Endothelial cell of umbilical vein (primary cell): ENCODE results near the gene SHISA7. TPM values are rescaled to one million over a fixed set of nuclear protein-coding genes. Genes with fewer than 3 reads are reported as not detected.

Experiments
- BruUV-seq: library from RNA; stranded (reverse); fragments of 400-500 nt; replicated peaks from 2 replicates; lab custom pipeline; 2021; lab: Mats Ljungman, UMichigan
- CTCF ChIA-PET: fragments of 300-600, 350-600 bp; sonication (Branson Sonifier 250); formaldehyde crosslinking; loops from one replicate; lab custom pipeline; 2021; ENCODE audit warnings: antibody characterized with exemption, inconsistent platforms; lab: Charles Lee
- POLR2A ChIA-PET: fragments of 300-600, 350-600 bp; sonication (Branson Sonifier 250); formaldehyde crosslinking; loops from one replicate; lab custom pipeline; 2021; ENCODE audit warnings: antibody characterized with exemption, inconsistent platforms; lab: Charles Lee
- DNase-seq: peaks from one replicate; pipeline ENCODE4 v3.0.0-alpha.2; 2011; ENCODE audit warnings: low read depth, low spot score
- FAIRE-seq: peaks from 2 replicates; lab custom pipeline; 2011; peaks lifted over from hg19 to GRCh38; lab: Jason Lieb, UNC
- H2AFZ ChIP-seq: 2 replicates; pipeline ENCODE4 v1.6.0; 2012; ENCODE audit warnings: low read depth, low read length, control low read depth, inconsistent platforms
- H3K27ac ChIP-seq: 2 replicates; pipeline ENCODE4 v1.5.1; 2011; ENCODE audit warnings: low read depth, mild to moderate bottlenecking, control low read depth, low read length, moderate library complexity; ENCODE audit not compliant: insufficient read depth
- H3K27me3 ChIP-seq, 2 experiments: 2 replicates each; pipeline versions ENCODE4 v1.6.0 to v1.6.1; 2011; ENCODE audit warnings: low read length in 2 of 2, mixed read lengths in 1 of 2; ENCODE audit not compliant: control insufficient read depth in 2 of 2, insufficient read depth in 2 of 2
- H3K36me3 ChIP-seq, 2 experiments: 2 replicates in 1 of 2; 3 replicates in 1 of 2; pipeline ENCODE4 v1.5.1; 2011; ENCODE audit warnings: low read length in 2 of 2, mild to moderate bottlenecking in 1 of 2, moderate library complexity in 1 of 2; ENCODE audit not compliant: control insufficient read depth in 2 of 2, insufficient read depth in 2 of 2; ENCODE audit errors: extremely low read depth in 1 of 2
- H3K4me1 ChIP-seq: 3 replicates; pipeline ENCODE4 v1.5.1; 2011; ENCODE audit warnings: mild to moderate bottlenecking, low read length; ENCODE audit not compliant: control insufficient read depth, insufficient read depth; ENCODE audit errors: extremely low read depth
- H3K4me2 ChIP-seq: 2 replicates; pipeline ENCODE4 v1.6.1; 2011; ENCODE audit warnings: low read length, control low read depth, mixed read lengths; ENCODE audit not compliant: insufficient read depth
- H3K4me3 ChIP-seq, 3 experiments: fragments of 200-600 bp in 1 of 3; sonication (generic), shearing (Covaris generic) in 1 of 3; replicated peaks in 1 of 3; 2 replicates each; pipeline ENCODE4 v1.5.1; 2011 to 2016; ENCODE audit warnings: control low read depth in 3 of 3, low read length in 3 of 3, mild to moderate bottlenecking in 2 of 3, inconsistent platforms in 1 of 3, low read depth in 1 of 3, moderate library complexity in 1 of 3; ENCODE audit not compliant: insufficient read depth in 1 of 3
- H3K79me2 ChIP-seq: 2 replicates; pipeline ENCODE4 v1.6.0; 2012; ENCODE audit warnings: low read length, inconsistent platforms; ENCODE audit not compliant: control insufficient read depth, insufficient read depth
- H3K9ac ChIP-seq: replicated peaks from 2 replicates; pipeline ENCODE3; 2011; ENCODE audit warnings: low read length, control low read depth; ENCODE audit not compliant: insufficient read depth; ENCODE audit errors: extremely low read depth
- H3K9me1 ChIP-seq: replicated peaks from 3 replicates; pipeline ENCODE4 v1.6.0; 2011; ENCODE audit warnings: mild to moderate bottlenecking, low read length; ENCODE audit not compliant: control insufficient read depth, insufficient read depth; ENCODE audit errors: extremely low read depth
- H3K9me3 ChIP-seq: replicated peaks from 2 replicates; pipeline ENCODE4 v1.5.1; 2012; ENCODE audit warnings: low read length, inconsistent platforms; ENCODE audit not compliant: control insufficient read depth, insufficient read depth
- H4K20me1 ChIP-seq: replicated peaks from 2 replicates; pipeline ENCODE3; 2011; ENCODE audit warnings: mild to moderate bottlenecking, low read length; ENCODE audit not compliant: control insufficient read depth, insufficient read depth; ENCODE audit errors: extremely low read depth
- EZH2 ChIP-seq: IDR thresholded peaks from 2 replicates; pipeline ENCODE4 v1.6.1; 2012; ENCODE audit warnings: borderline replicate concordance, low read depth, mild to moderate bottlenecking, moderate library complexity, low read length, inconsistent platforms; ENCODE audit not compliant: severe bottlenecking
- GATA2 ChIP-seq: IDR thresholded peaks from 2 replicates; pipeline ENCODE4 v1.7.0; 2011; ENCODE audit warnings: low read depth, mild to moderate bottlenecking, moderate library complexity, mixed read lengths, low read length; ENCODE audit not compliant: insufficient read length, insufficient read depth
- JUN ChIP-seq: IDR thresholded peaks from 2 replicates; pipeline ENCODE4 v1.6.1; 2011; ENCODE audit warnings: borderline replicate concordance, low read depth; ENCODE audit not compliant: insufficient read length, insufficient read depth
- MYC ChIP-seq: IDR thresholded peaks from one replicate; pipeline ENCODE4 v1.6.1; 2011; ENCODE audit warnings: mild to moderate bottlenecking, low read depth, low read length
- POLR2AphosphoS5 ChIP-seq: IDR thresholded peaks from 2 replicates; pipeline ENCODE4 v1.6.1; 2012; ENCODE audit warnings: low read depth, mild to moderate bottlenecking, control low read depth, low read length, moderate library complexity; ENCODE audit not compliant: insufficient read depth
- dilution Hi-C: fragments of 300-500 bp; cut with MboI; formaldehyde crosslinking; loops from one replicate; pipeline ENCODE4 v1.15.0; 2019; ENCODE audit warnings: low sequenced_read_pairs; ENCODE audit not compliant: extremely low pct_ligation_motif_present
- intact Hi-C: fragments of 100-400 bp; cut with micrococcal nuclease; formaldehyde crosslinking; loops from one replicate; pipeline ENCODE4 v1.10.0; 2022
- polyA plus RNA-seq, 4 experiments: library from polyadenylated mRNA; depleted of rRNA in 3 of 4; stranded (reverse) in 3 of 4; unstranded in 1 of 4; fragments of >200 nt; gene quantifications; 2 replicates each; pipeline versions ENCODE4 v1.2.1 to v1.2.3, GENCODE V29; 2011 to 2012; ENCODE audit warnings: missing spikeins in 1 of 4
- total RNA-seq: library from RNA; stranded (reverse); gene quantifications from 2 replicates; pipeline ENCODE4 v1.2.3, GENCODE V29; 2021

SHISA7 gene
- total and polyA plus RNA-seq, 2 donors (not counting 3 experiments of a cell fraction or from before 2014, with no cell fraction given) = not detected

DNA sequence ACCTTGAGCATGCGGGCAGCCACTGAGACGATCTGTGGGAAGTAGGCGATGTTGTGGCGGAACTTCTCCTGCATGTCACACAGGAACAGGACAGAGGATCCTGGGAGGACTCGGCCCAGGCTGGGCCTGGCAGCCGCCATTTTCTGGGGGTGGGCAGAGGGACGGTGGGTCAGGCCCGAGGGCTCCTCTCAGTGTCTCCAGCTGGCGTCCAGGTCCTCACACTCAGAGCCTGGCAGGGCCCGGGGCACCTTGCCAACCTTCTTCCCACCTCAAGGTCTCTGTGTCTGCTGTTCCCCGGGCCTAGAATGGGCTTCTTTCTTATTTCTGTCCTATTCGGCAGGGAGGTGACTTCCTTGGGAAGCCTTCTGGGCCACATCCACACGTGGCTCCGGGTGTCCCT, 13.2 kb upstream of the SHISA7 start:
- Histone ChIP-seq H4K20me1 (no peaks in the 10 kb centered on the region), H3K4me1 (peaks cover 9% of the 10 kb centered on the region), H3K36me3 (peaks cover 0 to 3% of the 10 kb centered on the region in 2 experiments), H3K4me3 (no peak overlapping the region), H3K9me3 (no peaks in the 10 kb centered on the region), H3K79me2 (no peaks in the 10 kb centered on the region), H3K9me1 (no peaks in the 10 kb centered on the region), H3K27ac (no peak overlapping the region), H3K9ac (no peak overlapping the region), H3K4me2 (no peak overlapping the region), H3K27me3 (peaks cover 4 to 11% of the 10 kb centered on the region in 2 experiments), H2AFZ (no peak overlapping the region)
- DNase-seq (no peak), FAIRE-seq (no peak)
- TF ChIP-seq POLR2AphosphoS5 (no peak), MYC (no peak), JUN (no peak)
- no TSS peak for BruUV-seq
- CTCF ChIA-PET = no interaction called here
- intact Hi-C loops = no loop called here
- POLR2A ChIA-PET = no interaction called here
- dilution Hi-C loops = no loop called here

DNA sequence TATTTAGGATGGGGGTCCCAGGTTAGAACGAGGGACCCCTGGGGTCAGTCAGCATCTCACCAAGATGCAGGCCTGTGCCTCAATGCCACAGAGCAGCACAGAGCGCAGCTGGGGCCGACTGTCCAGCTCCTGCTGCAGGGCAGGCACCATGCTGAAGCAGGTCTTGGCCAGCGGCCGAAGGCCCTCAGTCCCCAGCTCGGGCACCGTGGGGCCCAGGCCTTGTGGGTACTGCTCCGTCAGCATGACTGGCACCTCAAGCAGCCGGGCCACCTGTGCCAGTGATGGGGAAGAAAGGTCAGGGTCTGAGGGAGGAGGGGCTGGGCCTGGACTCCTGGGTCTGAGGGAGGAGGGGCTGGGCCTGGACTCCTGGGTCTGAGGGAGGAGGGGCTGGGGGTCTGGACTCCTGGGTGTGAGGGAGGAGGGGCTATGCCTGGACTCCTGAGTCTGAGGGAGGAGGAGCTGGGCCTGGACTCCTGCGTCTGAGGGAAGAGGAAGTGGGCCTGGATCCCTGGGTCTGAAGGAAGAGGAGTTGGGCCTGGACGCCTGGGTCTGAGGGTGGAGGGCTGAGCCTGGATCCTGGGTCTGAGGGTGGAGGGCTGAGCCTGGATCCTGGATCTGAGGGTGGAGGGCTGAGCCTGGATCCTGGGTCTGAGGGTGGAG, 12.6 kb upstream of the SHISA7 start:
- no TSS peak for BruUV-seq

More for the DNA sequence above, 12.6 kb upstream of the SHISA7 start:
- H3K79me2 ChIP-seq = no peaks in the 10 kb centered on the region
- H3K9me1 ChIP-seq = no peaks in the 10 kb centered on the region
- FAIRE-seq (no peak), DNase-seq (no peak)
- ChIA-PET POLR2A (no interaction called here), CTCF (no interaction called here)
- H3K27ac ChIP-seq = no peak overlapping the region
- H3K27me3 ChIP-seq = peaks cover 6 to 12% of the 10 kb centered on the region in 2 experiments
- intact Hi-C loops = no loop called here
- TF ChIP-seq EZH2 (no peak), GATA2 (no peak)
- peaks cover 5% of the 10 kb centered on the region for H3K4me1 ChIP-seq
- dilution Hi-C loops = no loop called here
- H3K4me3 ChIP-seq = no peak overlapping the region
- no peak overlapping the region for H3K4me2 ChIP-seq
- H4K20me1 ChIP-seq = no peaks in the 10 kb centered on the region
- no peak overlapping the region for H3K9ac ChIP-seq
- H2AFZ ChIP-seq = no peak overlapping the region
- H3K9me3 ChIP-seq = no peaks in the 10 kb centered on the region
- H3K36me3 ChIP-seq = peaks cover 0 to 3% of the 10 kb centered on the region in 2 experiments
